GM12875 (cell line): ENCODE results near the gene HERC3.

ENCODE experiments used
- H3K4me3 ChIP-seq: one replicate; pipeline ENCODE4 v1.5.1; 2011; ENCODE audit warnings: low read depth, low read length, control low read depth
- TF ChIP-seq, protein P1 (sequence below): IDR thresholded peaks from 2 replicates; pipeline ENCODE4 v1.5.1; 2011; ENCODE audit warnings: low read depth, mild to moderate bottlenecking, control low read depth, inconsistent platforms, low read length, moderate library complexity, borderline replicate concordance; ENCODE audit not compliant: insufficient read depth

Gene HERC3

DNA sequence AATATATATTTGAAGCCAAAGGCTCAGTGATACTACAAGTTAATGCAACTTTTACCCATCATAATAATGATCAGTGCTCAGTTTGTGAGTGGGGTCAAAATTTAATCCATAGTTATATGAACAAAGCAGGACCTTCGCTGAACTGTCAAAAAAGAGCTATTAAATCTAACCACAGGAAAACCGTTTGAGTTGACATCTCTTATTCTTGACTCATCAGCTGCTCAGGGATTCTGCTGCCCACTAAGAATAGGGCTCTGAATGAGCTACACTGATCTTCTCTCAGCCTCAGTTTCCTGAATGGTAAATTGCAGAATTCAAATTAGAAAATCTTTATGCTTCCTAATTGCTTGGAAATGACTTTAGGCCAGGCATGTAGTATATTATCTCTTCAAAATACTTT, 150.3 kb downstream of the HERC3 start:
- TF ChIP-seq, protein P1, sequence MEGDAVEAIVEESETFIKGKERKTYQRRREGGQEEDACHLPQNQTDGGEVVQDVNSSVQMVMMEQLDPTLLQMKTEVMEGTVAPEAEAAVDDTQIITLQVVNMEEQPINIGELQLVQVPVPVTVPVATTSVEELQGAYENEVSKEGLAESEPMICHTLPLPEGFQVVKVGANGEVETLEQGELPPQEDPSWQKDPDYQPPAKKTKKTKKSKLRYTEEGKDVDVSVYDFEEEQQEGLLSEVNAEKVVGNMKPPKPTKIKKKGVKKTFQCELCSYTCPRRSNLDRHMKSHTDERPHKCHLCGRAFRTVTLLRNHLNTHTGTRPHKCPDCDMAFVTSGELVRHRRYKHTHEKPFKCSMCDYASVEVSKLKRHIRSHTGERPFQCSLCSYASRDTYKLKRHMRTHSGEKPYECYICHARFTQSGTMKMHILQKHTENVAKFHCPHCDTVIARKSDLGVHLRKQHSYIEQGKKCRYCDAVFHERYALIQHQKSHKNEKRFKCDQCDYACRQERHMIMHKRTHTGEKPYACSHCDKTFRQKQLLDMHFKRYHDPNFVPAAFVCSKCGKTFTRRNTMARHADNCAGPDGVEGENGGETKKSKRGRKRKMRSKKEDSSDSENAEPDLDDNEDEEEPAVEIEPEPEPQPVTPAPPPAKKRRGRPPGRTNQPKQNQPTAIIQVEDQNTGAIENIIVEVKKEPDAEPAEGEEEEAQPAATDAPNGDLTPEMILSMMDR = no peak

DNA sequence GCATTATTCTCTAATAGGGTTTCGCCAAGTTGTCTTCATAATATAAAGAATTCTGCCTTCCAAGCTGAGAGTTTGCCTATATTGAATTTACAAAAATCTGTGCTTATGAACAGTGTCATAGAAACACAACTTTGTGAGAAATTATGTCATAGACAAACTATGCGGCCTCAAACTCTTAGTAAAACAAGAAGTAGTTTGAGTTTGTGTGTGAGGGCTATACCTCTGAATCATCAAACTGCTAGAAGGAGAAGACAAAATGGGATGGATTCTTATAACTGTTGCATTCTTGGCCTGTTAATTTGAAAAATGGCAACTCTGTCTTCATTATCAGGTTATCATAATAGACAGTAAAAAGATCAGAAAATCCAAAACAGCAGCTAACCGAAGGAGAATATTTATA, 151.4 kb downstream of the HERC3 start:
- H3K4me3 ChIP-seq = no peak overlapping the region
- TF ChIP-seq, protein P1 = no peak

More for the DNA sequence above, 150.3 kb downstream of the HERC3 start:
- no peak overlapping the region for H3K4me3 ChIP-seq

DNA sequence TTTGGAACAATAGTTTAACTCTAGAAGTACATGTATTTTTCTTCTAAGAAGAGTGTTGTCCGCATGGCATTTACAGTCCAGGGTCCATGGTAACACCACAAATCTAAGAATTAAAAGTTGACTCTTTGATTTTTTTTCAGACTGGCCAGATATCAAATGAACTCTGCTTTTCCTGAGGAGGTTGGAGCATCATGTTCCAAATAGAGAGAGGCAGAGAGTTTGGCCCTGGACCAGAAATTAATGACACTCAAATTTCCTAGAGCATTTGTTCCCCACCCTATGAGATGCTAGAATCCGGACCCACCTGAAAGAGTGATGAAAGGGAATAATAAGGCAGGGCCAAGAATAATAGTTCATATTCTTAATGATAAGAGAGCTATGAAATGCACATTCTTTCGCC, 152.3 kb downstream of the HERC3 start:
- no peak overlapping the region for H3K4me3 ChIP-seq
- TF ChIP-seq, protein P1 = no peak

DNA sequence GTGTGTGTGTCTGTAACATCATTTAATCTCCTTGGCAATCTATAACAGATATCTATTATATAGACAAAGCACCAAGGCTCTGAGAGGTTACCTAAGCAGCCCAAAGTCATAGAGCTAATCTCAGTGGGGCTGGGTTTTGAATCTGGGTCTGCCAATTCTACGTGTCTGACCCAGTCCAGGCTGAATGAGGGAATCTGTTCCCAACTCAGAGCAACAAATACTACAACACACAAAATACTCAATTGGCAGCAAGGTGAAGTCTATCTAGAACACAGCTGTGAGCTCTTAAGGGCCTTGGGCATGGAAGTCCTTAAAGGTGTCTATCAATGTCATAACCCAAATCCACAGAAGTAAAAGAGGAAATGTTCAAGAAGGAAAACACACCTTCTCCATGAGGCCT, 152.9 kb downstream of the HERC3 start:
- H3K4me3 ChIP-seq = no peak overlapping the region
- TF ChIP-seq, protein P1 = no peak

DNA sequence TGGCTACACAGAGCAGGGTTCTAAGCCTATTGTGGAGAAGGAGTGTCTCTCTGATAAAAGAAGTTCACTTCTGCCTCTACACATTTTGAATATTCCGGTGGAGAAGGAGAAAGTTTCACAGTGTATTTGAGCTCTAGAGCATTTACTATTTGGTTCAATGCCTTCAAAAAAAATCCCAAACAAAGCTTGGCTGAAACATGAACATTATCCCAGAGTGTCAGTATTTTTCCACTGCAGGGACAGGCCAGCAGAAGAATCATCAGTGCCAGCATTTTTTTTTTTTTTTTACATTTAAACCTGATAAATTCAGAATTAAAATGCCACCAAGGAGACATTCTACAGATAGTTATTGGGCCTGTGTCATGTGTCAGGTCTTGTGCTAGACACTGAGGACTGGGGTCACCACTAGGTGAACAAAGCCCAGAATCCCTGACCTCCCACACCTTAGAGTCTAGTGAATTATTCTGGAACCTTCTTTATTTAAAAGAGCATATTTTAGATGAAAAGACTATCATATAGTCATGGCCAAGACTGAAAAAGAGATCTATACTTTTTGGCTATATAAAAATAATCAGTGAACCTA, 153.4 kb downstream of the HERC3 start:
- TF ChIP-seq, protein P1 = no peak
- no peak overlapping the region for H3K4me3 ChIP-seq

DNA sequence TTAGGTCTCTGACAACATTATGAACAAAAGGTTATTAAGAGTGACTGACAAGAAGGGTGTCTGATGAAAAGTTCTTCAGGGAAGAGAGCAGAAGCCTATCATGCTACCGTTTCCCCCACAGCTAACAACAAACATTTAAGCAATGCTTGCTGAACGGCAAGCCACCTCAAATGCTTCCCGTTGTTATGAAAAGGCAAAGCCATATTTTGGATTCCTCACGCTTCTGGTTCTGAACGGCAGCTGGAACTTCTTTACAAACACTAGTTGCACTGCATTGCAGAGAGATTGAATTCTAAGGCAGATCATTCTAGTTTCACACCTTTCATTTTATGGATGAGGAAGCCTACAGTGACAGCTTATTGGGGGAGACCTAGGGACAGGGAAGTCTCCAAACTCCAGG, 153.9 kb downstream of the HERC3 start:
- TF ChIP-seq, protein P1 = no peak

DNA sequence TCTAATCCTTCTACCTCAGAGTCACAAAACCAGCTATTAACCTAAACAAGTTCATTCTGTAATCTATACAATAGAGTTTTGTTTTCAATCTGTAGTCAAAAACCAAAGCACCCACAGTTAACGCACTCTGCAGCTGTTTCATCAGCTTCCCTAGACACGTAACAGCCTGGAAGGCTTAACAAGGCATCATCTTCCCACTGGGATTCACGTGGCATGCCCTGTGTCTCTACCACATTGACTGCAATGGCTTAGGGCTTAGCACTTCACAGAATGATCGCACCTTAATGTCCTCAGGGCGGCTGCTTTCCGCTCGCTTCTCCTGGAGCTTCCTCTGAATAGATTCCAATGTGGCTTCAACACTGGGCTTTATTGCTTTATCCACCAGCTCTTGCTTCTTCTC, 155.1 kb downstream of the HERC3 start:
- no peak overlapping the region for H3K4me3 ChIP-seq
- TF ChIP-seq, protein P1 = no peak

More for the DNA sequence above, 153.9 kb downstream of the HERC3 start:
- H3K4me3 ChIP-seq = no peak overlapping the region
